ENCODE data around the gene ISLR. TPM values are rescaled to one million over a fixed set of nuclear protein-coding genes. Genes with fewer than 3 reads are reported as not detected.

ISLR gene
- total RNA-seq, 1 donor from 2014 or later = not detected

DNA sequence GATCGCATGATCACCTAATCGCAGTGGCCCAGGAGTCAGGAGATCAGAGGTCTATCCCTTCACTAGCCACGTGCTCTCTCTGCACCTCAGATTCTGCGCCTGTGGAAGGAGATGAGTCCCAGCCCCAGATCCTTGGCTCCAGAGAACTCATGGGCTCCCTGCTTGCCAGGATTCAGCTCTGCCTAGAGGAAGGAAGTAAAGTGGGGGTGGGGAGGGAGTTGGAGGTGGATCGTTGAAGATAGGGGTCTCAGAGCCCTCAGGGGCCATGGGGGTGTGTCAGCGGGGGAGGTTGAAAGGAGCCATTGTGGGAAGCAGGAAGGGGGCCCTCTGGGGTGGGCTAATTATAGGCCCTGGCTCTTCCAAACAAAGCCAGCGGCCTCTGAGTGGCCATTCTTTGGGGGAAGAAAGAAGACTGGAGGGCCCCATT, 40.4 kb downstream of the ISLR start:
- TF ChIP-seq, protein P1, sequence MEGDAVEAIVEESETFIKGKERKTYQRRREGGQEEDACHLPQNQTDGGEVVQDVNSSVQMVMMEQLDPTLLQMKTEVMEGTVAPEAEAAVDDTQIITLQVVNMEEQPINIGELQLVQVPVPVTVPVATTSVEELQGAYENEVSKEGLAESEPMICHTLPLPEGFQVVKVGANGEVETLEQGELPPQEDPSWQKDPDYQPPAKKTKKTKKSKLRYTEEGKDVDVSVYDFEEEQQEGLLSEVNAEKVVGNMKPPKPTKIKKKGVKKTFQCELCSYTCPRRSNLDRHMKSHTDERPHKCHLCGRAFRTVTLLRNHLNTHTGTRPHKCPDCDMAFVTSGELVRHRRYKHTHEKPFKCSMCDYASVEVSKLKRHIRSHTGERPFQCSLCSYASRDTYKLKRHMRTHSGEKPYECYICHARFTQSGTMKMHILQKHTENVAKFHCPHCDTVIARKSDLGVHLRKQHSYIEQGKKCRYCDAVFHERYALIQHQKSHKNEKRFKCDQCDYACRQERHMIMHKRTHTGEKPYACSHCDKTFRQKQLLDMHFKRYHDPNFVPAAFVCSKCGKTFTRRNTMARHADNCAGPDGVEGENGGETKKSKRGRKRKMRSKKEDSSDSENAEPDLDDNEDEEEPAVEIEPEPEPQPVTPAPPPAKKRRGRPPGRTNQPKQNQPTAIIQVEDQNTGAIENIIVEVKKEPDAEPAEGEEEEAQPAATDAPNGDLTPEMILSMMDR (conservative IDR thresholded peaks at IDR 0.05; ENCODE audit: low read depth, low read length) = no peak
- H3K4me3 ChIP-seq (ENCODE audit: low read depth, low read length) = no peak overlapping the region
- DNase-seq (ENCODE audit: low read depth) = no peak

DNA sequence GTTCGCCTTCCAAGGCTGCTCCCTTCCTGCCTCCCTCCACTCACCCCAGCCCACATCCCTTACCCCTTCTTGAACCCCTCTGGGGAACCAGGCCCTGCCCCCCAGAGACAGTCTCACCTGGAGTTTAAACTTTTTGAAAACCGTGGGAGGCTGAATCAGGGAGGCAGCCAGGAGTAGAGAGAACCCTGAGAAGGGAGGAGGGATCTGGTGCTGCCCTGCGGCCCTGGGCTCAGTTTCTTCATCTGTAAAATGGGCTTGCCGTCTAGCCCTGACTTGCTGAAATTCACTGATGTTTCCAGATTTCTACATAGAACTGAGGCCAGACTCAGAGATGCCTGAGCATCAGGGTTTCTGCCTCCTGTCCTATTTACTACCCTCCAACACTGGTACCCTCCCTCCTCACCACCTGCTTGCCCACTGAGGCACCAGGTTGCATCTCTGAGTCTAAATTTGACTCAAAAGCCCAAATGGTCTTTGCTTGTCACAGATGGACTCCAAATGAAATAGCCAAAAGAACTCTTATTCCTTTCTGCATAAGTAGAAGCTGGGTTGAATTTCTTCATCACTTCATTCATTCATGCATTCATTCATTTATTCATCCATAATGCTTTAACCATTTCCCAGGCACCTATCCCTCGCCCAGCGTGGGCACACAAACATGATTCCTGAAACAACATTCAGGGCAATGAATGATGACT, 41.0 kb downstream of the ISLR start:
- TF ChIP-seq, protein P1 (conservative IDR thresholded peaks at IDR 0.05; ENCODE audit: low read depth, low read length) = no peak
- no peak for DNase-seq (ENCODE audit: low read depth)
- H3K4me3 ChIP-seq (ENCODE audit: low read depth, low read length) = no peak overlapping the region

DNA sequence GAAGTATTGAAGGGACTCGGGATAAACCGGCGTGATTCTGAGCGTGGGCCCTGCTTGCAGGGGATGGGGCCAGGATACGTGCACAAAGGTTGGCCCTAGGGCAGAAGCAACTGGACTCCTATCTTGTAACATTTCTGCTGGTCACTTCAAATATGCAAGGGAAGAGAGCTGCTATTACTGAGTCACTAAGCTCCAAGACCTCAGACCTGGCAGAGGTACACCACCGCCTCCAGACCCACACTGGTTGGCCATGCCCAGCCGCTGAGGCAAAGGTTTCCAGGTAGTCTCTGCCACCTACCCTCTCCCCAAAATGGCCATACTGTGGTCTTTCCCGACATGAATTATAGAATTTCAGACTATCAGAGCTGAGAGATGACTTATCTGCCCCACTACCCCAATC, 42.4 kb downstream of the ISLR start:
- no peak for DNase-seq (ENCODE audit: low read depth)

DNA sequence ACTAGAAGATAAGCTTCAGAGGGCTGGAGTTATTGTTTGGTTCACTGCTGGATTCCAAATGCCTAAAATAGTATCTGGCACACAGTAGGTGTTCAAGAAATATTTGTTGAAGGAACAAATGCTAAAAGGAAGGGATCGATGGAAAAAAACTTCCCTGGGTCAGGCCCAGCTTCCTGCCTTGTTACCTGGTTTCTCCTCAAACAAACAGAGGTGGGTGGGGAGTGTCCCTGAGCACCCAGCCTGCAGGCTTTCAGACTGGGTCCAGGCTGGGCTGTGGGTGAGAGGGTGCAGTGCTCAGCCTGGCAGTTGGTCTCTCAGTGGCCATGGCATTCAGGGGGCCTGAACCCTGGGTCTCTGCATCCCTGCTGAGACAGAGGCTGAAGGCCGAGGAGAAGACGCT, 43.4 kb downstream of the ISLR start:
- TF ChIP-seq, protein P1 (conservative IDR thresholded peaks at IDR 0.05; ENCODE audit: low read depth, low read length) = no peak
- no peak for DNase-seq (ENCODE audit: low read depth)
- H3K4me3 ChIP-seq (ENCODE audit: low read depth, low read length) = no peak overlapping the region

More for the DNA sequence above, 42.4 kb downstream of the ISLR start:
- no peak overlapping the region for H3K4me3 ChIP-seq (ENCODE audit: low read depth, low read length)
- TF ChIP-seq, protein P1 (conservative IDR thresholded peaks at IDR 0.05; ENCODE audit: low read depth, low read length) = no peak

DNA sequence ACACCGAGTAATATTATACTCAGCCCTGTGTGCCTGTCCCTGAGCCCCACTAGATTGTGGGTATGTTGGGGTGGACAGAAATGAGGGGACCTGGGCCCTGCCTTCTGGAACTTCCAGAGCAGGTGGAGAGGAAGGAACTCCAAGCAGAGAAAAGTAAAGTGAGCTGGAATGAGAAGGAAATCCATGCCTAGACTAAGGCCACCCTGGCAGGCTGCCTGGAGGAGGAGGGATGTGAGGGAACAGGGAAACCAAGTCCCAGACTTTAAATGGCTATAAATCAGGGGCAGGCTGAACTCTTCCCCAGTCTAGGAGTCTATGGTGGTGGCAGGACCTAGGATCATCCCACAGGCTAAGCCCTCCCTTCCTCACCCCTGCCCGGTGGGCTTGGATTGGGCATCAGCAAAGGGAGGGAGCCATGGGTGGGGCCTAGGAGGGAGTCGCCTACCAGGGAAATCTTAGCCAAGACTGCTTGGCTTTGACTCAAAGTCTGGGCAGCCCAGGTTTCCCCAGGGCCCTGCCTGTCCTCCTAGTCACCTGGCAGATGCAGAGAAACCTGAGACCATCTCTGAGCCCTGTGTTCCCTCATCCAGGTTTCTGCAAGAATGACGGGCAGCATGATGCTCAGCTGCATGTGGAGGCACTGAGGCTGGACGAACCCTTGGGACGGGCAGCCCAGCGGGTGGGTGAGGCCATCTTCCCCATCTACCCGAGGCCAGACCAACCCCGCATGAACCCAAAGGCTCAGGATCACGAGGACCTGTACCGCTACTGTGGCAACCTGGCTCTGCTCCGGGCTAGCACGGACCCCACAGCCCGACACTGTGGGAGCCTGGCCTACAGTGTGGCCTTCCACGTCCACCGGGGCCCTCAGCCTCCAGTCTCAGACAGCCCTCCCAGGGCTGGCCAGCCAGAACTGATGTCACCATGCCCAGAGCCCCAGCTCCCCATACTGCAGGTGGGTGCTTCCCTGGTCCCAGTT, 44.7 kb downstream of the ISLR start:
- no peak for DNase-seq (ENCODE audit: low read depth)
- TF ChIP-seq, protein P1 (conservative IDR thresholded peaks at IDR 0.05; ENCODE audit: low read depth, low read length) = no peak
- H3K4me3 ChIP-seq (ENCODE audit: low read depth, low read length) = no peak overlapping the region

DNA sequence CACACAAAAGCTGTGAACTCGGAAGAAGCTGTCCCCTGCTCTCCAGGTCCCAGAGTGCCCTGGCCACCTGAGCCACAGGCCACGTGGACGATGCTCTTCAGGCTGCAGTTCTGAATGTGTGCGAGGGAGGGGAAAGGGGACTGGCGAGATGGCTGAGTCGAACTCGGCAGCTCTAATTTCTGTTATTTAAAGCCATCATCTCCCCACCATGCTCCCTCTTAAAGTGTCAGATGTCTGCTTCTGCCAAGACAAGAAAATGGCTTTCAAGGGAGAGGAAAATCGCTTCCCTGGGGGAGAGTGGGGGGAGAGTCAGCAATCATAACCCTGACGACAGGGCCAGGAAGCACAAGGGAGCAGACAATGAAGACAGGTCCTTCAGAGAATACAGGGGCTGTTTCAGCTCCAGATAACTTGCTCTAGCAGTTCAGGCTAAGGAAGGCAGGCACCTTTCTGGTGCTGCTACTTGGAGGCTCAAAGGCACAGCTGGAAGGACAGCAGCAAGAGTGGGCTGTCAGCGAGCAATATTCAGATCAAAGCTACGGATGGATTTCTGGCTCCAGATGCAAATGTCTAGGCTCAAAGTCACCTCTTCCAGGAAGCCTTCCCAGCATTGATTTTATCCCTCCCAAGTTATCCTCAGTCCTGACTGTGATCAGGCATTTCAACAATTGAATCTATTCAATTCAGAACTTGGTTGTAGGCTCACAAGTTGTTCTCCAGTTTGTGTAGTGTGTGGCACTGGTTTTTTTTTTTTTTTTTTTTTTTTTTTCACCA, 47.2 kb downstream of the ISLR start:
- TF ChIP-seq, protein P1 (conservative IDR thresholded peaks at IDR 0.05; ENCODE audit: low read depth, low read length) = no peak
- H3K4me3 ChIP-seq (ENCODE audit: low read depth, low read length) = no peak overlapping the region
- no peak for DNase-seq (ENCODE audit: low read depth)

Data from epithelial cell of proximal tubule (primary cell).